OCI-LY3 (cell line): ENCODE results near the gene POU2F1.

ENCODE experiments used
- H2AFZ ChIP-seq: fragments of 200-600, 300-600 bp; shearing (Covaris generic); 2 replicates; pipeline ENCODE4 v1.6.0; 2014; ENCODE audit warnings: antibody characterized with exemption, low read depth, low read length
- H3K27ac ChIP-seq: fragments of 200-600, 300-600 bp; sonication (generic); 2 replicates; pipeline ENCODE4 v1.5.1; 2014; ENCODE audit warnings: mild to moderate bottlenecking, low read length, moderate library complexity, mixed read lengths
- H3K27me3 ChIP-seq: fragments of 200-600, 300-600 bp; sonication (generic); 2 replicates; pipeline ENCODE4 v1.6.1; 2014; ENCODE audit warnings: low read depth, low read length, mixed read lengths
- H3K36me3 ChIP-seq: fragments of 200-600, 300-600 bp; sonication (generic); replicated peaks from 2 replicates; pipeline ENCODE3; 2014; ENCODE audit warnings: low read depth, low read length, mixed read lengths
- H3K4me1 ChIP-seq: fragments of 300-600, 200-600 bp; sonication (generic); 2 replicates; pipeline ENCODE4 v1.6.1; 2014; ENCODE audit warnings: low read length, mixed read lengths
- H3K4me2 ChIP-seq: fragments of 200-600, 300-600 bp; sonication (generic); 2 replicates; pipeline ENCODE4 v1.6.1; 2014; ENCODE audit warnings: low read length, mixed read lengths
- H3K4me3 ChIP-seq: fragments of 300-600, 200-600 bp; sonication (generic); 2 replicates; pipeline ENCODE4 v1.5.1; 2014; ENCODE audit warnings: antibody characterized with exemption, mild to moderate bottlenecking, low read length, moderate library complexity
- H3K79me2 ChIP-seq: fragments of 300-600, 200-600 bp; shearing (Covaris generic); 2 replicates; pipeline ENCODE4 v1.6.1; 2014; ENCODE audit warnings: mild to moderate bottlenecking, low read length, mixed read lengths
- H3K9ac ChIP-seq: fragments of 300-600, 200-600 bp; shearing (Covaris generic); 2 replicates; pipeline ENCODE4 v1.6.0; 2014; ENCODE audit warnings: mild to moderate bottlenecking, low read length, moderate library complexity
- H3K9me3 ChIP-seq: fragments of 200-600, 300-600 bp; shearing (Covaris generic); 2 replicates; pipeline ENCODE4 v1.6.1; 2014; ENCODE audit warnings: low read length, mixed read lengths; ENCODE audit not compliant: insufficient read depth
- H4K20me1 ChIP-seq: fragments of 200-600, 300-600 bp; sonication (generic); 2 replicates; pipeline ENCODE4 v1.6.1; 2016; ENCODE audit warnings: low read length, mixed read lengths; ENCODE audit not compliant: insufficient read depth
- EZH2phosphoT487 ChIP-seq: fragments of 200-600 bp; shearing (Covaris generic); IDR thresholded peaks from 2 replicates; pipeline ENCODE4 v1.6.1; 2018; ENCODE audit warnings: antibody characterized with exemption, mixed run types, low read depth
- TF ChIP-seq, protein P1 (sequence below): fragments of 200-600, 300-600 bp; sonication (generic); IDR thresholded peaks from 2 replicates; pipeline ENCODE4 v1.5.1; 2014; ENCODE audit warnings: antibody characterized with exemption, low read length, low read depth

Gene POU2F1

DNA sequence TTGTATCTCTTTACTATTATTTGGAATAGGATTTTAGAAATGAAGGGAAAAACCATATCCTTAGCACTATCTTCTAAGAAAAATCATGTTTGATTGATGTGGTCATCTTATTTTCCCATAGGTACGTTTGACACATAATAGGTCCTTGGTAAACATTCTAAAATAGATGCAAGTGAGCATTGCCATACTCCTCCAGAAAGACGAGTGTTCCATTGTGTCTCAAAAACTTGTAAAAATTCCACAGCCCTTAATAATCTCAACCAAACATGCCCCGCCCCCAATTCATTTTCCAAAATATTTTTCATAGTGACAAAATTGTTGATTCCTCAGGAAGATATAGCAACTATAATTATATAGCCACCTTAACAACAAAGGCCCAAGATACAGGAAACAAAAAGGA, 184.2 kb downstream of the POU2F1 start:
- H2AFZ ChIP-seq = no peak overlapping the region
- H3K27ac ChIP-seq = no peak overlapping the region
- no peaks in the 10 kb centered on the region for H4K20me1 ChIP-seq
- H3K9me3 ChIP-seq = no peaks in the 10 kb centered on the region
- no peak overlapping the region for H3K4me2 ChIP-seq
- H3K79me2 ChIP-seq = no peaks in the 10 kb centered on the region
- H3K4me3 ChIP-seq = no peak overlapping the region
- no peaks in the 10 kb centered on the region for H3K27me3 ChIP-seq
- H3K9ac ChIP-seq = no peak overlapping the region
- no peak for TF ChIP-seq EZH2phosphoT487
- TF ChIP-seq, protein P1, sequence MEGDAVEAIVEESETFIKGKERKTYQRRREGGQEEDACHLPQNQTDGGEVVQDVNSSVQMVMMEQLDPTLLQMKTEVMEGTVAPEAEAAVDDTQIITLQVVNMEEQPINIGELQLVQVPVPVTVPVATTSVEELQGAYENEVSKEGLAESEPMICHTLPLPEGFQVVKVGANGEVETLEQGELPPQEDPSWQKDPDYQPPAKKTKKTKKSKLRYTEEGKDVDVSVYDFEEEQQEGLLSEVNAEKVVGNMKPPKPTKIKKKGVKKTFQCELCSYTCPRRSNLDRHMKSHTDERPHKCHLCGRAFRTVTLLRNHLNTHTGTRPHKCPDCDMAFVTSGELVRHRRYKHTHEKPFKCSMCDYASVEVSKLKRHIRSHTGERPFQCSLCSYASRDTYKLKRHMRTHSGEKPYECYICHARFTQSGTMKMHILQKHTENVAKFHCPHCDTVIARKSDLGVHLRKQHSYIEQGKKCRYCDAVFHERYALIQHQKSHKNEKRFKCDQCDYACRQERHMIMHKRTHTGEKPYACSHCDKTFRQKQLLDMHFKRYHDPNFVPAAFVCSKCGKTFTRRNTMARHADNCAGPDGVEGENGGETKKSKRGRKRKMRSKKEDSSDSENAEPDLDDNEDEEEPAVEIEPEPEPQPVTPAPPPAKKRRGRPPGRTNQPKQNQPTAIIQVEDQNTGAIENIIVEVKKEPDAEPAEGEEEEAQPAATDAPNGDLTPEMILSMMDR = no peak
- peaks cover 30% of the 10 kb centered on the region for H3K36me3 ChIP-seq
- H3K4me1 ChIP-seq = peaks cover 3% of the 10 kb centered on the region

DNA sequence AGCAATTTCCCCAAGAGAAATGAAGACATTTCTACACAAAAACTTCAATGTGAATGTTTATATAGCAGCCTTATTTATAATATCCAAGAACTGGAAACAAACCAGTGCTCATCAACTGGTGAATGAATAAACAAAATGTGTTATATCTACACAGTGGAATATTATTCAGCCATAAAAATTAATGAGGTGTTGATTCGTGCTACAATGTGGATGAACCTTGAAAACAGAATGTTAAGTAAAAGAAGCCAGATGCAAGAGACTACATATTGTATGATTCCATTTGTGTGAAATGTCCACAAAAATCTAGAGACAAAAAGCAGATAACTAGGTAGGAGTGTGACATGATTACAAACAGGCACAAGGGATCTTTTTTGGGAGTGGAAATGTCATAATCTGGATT, 187.7 kb downstream of the POU2F1 start:
- Histone ChIP-seq H3K9me3 (no peaks in the 10 kb centered on the region), H3K4me1 (peaks cover 7% of the 10 kb centered on the region), H3K27ac (no peak overlapping the region), H3K9ac (no peak overlapping the region), H3K36me3 (peaks cover 18% of the 10 kb centered on the region), H2AFZ (no peak overlapping the region), H3K4me2 (no peak overlapping the region), H4K20me1 (no peaks in the 10 kb centered on the region), H3K4me3 (no peak overlapping the region), H3K79me2 (no peaks in the 10 kb centered on the region), H3K27me3 (no peaks in the 10 kb centered on the region)
- TF ChIP-seq, protein P1 = no peak
- no peak for TF ChIP-seq EZH2phosphoT487

DNA sequence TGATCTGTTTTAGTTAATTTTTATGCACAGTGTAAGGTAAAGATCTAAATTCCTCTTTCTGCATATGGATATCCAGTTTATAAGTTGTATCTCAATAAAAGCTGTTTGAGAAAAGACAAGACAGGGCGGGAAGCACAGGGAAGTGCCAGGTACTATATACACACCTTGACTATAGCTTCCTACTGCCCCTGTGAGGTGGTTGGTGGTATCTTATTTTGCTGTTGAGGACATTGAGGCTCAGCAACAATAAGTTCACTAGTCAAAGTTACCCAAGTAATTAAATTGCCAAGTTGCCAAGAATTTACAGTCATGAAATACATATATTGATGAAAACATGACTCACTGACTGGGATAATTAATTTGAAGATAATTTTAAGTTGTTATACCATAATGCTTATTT, 188.5 kb downstream of the POU2F1 start:
- Histone ChIP-seq H3K4me2 (no peak overlapping the region), H2AFZ (no peak overlapping the region), H3K27ac (no peak overlapping the region), H3K4me3 (no peak overlapping the region), H3K27me3 (no peaks in the 10 kb centered on the region), H3K9ac (no peak overlapping the region), H3K9me3 (no peaks in the 10 kb centered on the region), H3K79me2 (no peaks in the 10 kb centered on the region), H3K4me1 (peaks cover 7% of the 10 kb centered on the region), H3K36me3 (peaks cover 18% of the 10 kb centered on the region), H4K20me1 (no peaks in the 10 kb centered on the region)
- no peak for TF ChIP-seq EZH2phosphoT487
- TF ChIP-seq, protein P1 = peak; percentile 50

DNA sequence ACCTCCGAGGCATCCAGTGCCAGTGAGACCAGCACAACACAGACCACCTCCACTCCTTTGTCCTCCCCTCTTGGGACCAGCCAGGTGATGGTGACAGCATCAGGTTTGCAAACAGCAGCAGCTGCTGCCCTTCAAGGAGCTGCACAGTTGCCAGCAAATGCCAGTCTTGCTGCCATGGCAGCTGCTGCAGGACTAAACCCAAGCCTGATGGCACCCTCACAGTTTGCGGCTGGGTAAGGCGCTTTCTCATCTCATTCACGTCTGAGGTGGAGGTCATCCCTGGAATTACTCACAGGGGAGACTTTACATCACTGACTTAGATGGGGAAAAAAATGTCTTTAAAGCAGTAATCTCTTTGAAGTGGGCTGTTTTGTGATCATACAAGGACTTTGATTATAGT, 191.4 kb downstream of the POU2F1 start:
- Histone ChIP-seq H3K27ac (no peak overlapping the region), H3K79me2 (no peaks in the 10 kb centered on the region), H4K20me1 (no peaks in the 10 kb centered on the region), H3K27me3 (no peaks in the 10 kb centered on the region), H3K4me1 (peaks cover 7% of the 10 kb centered on the region), H3K36me3 (peaks cover 10% of the 10 kb centered on the region), H2AFZ (no peak overlapping the region), H3K4me3 (no peak overlapping the region), H3K4me2 (no peak overlapping the region), H3K9me3 (no peaks in the 10 kb centered on the region), H3K9ac (no peak overlapping the region)
- no peak for TF ChIP-seq EZH2phosphoT487
- TF ChIP-seq, protein P1 = no peak
